Neutrophil (primary cell): ENCODE measurements around the gene PTPRN2.

Experiments
- H3K27ac ChIP-seq: fragments of 200-600 bp; sonication (generic); 2 replicates; pipeline ENCODE4 v1.5.1; 2016; ENCODE audit warnings: mild to moderate bottlenecking, moderate library complexity
- H3K27me3 ChIP-seq: fragments of 200-600 bp; sonication (generic); 2 replicates; pipeline ENCODE4 v1.6.0; 2016; ENCODE audit warnings: mild to moderate bottlenecking
- H3K36me3 ChIP-seq: fragments of 200-600 bp; sonication (generic); 2 replicates; pipeline ENCODE4 v1.5.1; 2017
- H3K4me1 ChIP-seq, 2 experiments: fragments of 200-600 bp in 1 of 2; sonication (generic) in 1 of 2; 1 replicate in 1 of 2; 2 replicates in 1 of 2; pipeline versions ENCODE4 v1.5.1 to v1.6.1; 2013 to 2016; ENCODE audit warnings: low read depth in 1 of 2, low read length in 1 of 2, mild to moderate bottlenecking in 1 of 2, moderate library complexity in 1 of 2; ENCODE audit not compliant: control insufficient read depth in 1 of 2, insufficient read depth in 1 of 2
- H3K4me3 ChIP-seq, 2 experiments: fragments of 200-600 bp in 1 of 2; sonication (generic) in 1 of 2; 1 replicate in 1 of 2; 2 replicates in 1 of 2; pipeline ENCODE4 v1.5.1; 2013 to 2016; ENCODE audit warnings: low read depth in 1 of 2, low read length in 1 of 2, mild to moderate bottlenecking in 1 of 2, moderate library complexity in 1 of 2
- H3K9me3 ChIP-seq: fragments of 200-600 bp; sonication (generic); 2 replicates; pipeline ENCODE4 v1.5.1; 2016
- CTCF ChIP-seq: fragments of 200-600 bp; sonication (generic); IDR thresholded peaks from 2 replicates; pipeline ENCODE4 v1.5.1; 2016; ENCODE audit warnings: antibody characterized with exemption

The PTPRN2 gene

DNA sequence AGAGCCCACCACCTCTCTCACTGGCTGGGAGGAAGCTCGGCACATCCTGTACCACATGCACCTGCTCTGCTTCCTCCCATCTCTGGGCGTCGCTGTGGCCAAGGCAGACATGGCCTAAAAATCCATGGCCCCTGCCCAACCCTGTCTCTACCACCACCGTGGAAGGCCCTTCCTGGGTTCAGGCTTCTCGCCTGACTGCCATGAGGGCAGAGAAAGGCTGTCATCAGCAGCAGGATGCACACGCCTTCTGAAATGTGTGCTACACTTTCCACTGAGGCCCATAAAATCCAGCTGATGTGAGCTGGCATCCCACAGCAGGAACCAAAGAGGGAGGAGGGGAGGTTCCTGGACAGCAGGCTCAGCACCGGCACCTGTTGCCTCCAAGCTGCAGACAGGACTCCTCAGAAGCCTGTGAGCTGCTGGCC, 93.4 kb downstream of the PTPRN2 start:
- Histone ChIP-seq H3K27me3 (peaks cover 19% of the 10 kb centered on the region), H3K9me3 (no peaks in the 10 kb centered on the region), H3K4me1 (no peaks in the 10 kb centered on the region), H3K4me3 (no peak overlapping the region), H3K27ac (no peak overlapping the region), H3K36me3 (no peaks in the 10 kb centered on the region)
- TF ChIP-seq CTCF: no peak

DNA sequence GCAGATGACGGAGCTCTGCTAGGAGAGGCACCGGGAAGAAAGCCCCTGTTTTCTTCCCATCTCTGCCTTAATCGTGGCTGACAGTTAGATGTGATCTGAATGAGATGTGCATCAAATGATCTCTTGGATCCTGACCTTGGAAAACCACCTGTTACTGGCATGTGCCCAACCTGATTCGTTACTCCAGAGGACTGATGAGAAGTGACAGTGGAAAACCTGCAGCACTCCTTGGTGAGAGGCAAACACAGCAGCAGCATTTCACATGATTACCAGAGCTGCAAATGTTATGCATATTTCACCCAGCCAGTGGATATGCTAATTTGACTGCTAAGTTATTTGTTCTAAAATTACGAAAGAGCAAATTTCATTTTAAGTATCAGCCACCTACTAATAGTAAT, 95.3 kb downstream of the PTPRN2 start:
- Histone ChIP-seq H3K9me3 (no peaks in the 10 kb centered on the region), H3K27me3 (peaks cover 19% of the 10 kb centered on the region), H3K4me3 (no peak overlapping the region), H3K27ac (no peak overlapping the region), H3K4me1 (no peaks in the 10 kb centered on the region), H3K36me3 (no peaks in the 10 kb centered on the region)
- no peak for TF ChIP-seq CTCF

DNA sequence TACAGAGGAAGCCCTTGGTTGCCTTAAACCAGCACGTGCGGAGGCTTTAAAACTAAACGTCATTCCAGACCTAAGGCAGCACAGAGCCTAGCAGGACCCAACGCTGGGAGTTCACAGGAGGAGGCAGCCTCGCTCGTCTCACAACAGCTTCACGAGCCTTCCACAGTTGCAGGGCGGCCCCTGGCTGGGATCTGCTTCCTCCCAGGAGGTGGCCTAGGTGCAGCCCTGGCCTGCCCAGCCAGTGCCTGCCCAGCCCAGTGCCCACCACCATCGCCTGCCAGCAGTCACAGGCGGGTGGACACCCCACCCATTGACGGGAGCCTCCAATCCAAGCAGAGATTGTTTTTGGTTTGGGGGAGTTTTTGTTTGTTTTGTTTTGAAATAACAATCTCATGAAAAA, 96.5 kb downstream of the PTPRN2 start:
- no peaks in the 10 kb centered on the region for H3K4me1 ChIP-seq
- no peaks in the 10 kb centered on the region for H3K9me3 ChIP-seq
- no peak for TF ChIP-seq CTCF
- H3K4me3 ChIP-seq: no peak overlapping the region
- H3K27ac ChIP-seq: no peak overlapping the region
- H3K27me3 ChIP-seq: peaks cover 19% of the 10 kb centered on the region
- no peaks in the 10 kb centered on the region for H3K36me3 ChIP-seq

- H3K27me3 ChIP-seq: peaks cover 12% of the 10 kb centered on the region
- no peaks in the 10 kb centered on the region for H3K9me3 ChIP-seq
- no peak overlapping the region for H3K4me3 ChIP-seq
- H3K36me3 ChIP-seq: no peaks in the 10 kb centered on the region
- H3K4me1 ChIP-seq: no peaks in the 10 kb centered on the region
- no peak for TF ChIP-seq CTCF
- H3K27ac ChIP-seq: no peak overlapping the region
These were observed 97.3 kb downstream of the PTPRN2 start for GRCh38 chr7:158490171-158490782.

- Histone ChIP-seq H3K9me3 (no peaks in the 10 kb centered on the region), H3K27ac (no peak overlapping the region), H3K27me3 (peaks cover 7% of the 10 kb centered on the region), H3K36me3 (no peaks in the 10 kb centered on the region), H3K4me1 (no peaks in the 10 kb centered on the region), H3K4me3 (no peak overlapping the region)
- TF ChIP-seq CTCF: no peak
These were observed 98.0 kb downstream of the PTPRN2 start for GRCh38 chr7:158489462-158490155.
